ENCODE results near the gene FAM151B. TPM values are rescaled to one million over a fixed set of nuclear protein-coding genes. Genes with fewer than 3 reads are reported as not detected.

The FAM151B gene
- total and polyA plus RNA-seq, 10 of the 15 experiments (the other 5 are each of a cell fraction or from before 2014, with no cell fraction given), result 0.05 to 0.79 (median 0.22) TPM

DNA sequence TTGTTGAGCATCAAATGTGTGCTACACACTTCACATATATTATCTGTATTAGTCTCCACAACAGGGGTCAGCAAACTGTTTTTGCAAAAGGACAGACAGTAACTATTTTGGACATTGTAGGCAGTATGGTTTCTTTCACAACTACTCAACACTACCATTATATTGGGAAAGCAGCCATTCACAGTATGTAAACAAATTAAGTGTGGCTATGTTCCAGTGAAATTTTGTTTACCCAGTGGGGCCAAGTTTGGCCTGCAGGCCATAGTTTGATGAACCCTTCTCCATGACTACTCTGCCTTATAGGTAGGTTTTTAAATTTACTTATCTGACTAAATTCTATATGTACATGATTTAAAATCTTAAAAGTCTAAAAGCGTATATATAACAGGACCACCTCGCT is 13.0 kb upstream of the FAM151B start:
- no peak for FAIRE-seq
- no peak overlapping the region for H3K27ac ChIP-seq (ENCODE audit: control insufficient read depth, insufficient read depth)
- SMC1A ChIA-PET (ENCODE audit: uncharacterized antibody, unreplicated experiment), result no interaction called here
- no peak overlapping the region for H3K4me2 ChIP-seq (ENCODE audit: control insufficient read depth, insufficient read depth)
- DNase-seq (ENCODE audit: low read depth, low spot score), result no peak
- POLR2A ChIA-PET, result no interaction called here
- no peak overlapping the region for H2AFZ ChIP-seq (ENCODE audit: control insufficient read depth, low read depth, low read length)
- peaks cover 4% of the 10 kb centered on the region; the same call in 2 of the 3 replicates for H3K9me3 ChIP-seq (replicated peaks; ENCODE audit: control insufficient read depth, insufficient read depth, low read length)
- no peak for ATAC-seq
- intact Hi-C loops (cut with micrococcal nuclease; ENCODE audit: unreplicated experiment) (no loop called here), in situ Hi-C loops (cut with MboI) (no loop called here)
- RAD21 ChIA-PET (ENCODE audit: unreplicated experiment), result no interaction called here
- CTCF ChIA-PET, result no interaction called here
- H3K79me2 ChIP-seq (ENCODE audit: control insufficient read depth, insufficient read depth, low read length), result no peaks in the 10 kb centered on the region
- 96% methylated on average over 2 of the region's 2 CpGs for WGBS (ENCODE audit: insufficient coverage, insufficient replicate concordance, low lambda C conversion rate, missing lambda C conversion rate)
- no peaks in the 10 kb centered on the region for H3K4me1 ChIP-seq (ENCODE audit: control insufficient read depth, insufficient read depth, low read length)
- no peaks in the 10 kb centered on the region for H3K27me3 ChIP-seq (replicated peaks in 1 of 2; ENCODE audit: control insufficient read depth in 2 of 2, insufficient read depth in 2 of 2, low read length in 1 of 2)
- H3K9ac ChIP-seq (ENCODE audit: control insufficient read depth, insufficient read depth, low read length), result no peak overlapping the region
- no peaks in the 10 kb centered on the region for H4K20me1 ChIP-seq (ENCODE audit: control insufficient read depth, insufficient read depth)
- BruUV-seq (replicated peaks), result no TSS peak
- H3K36me3 ChIP-seq (ENCODE audit: control insufficient read depth in 2 of 2, insufficient read depth in 2 of 2, low read length in 1 of 2), result peaks cover 0 to 7% of the 10 kb centered on the region in 2 experiments; a peak in 1 of 4 replicates
- H3K4me3 ChIP-seq, result no peak overlapping the region
- TF ChIP-seq SREBF1 (IDR thresholded peaks at IDR 0.05; ENCODE audit: low read length) (no peak), EGR1 (IDR thresholded peaks at IDR 0.05; ENCODE audit: borderline replicate concordance in 1 of 2, low read depth in 2 of 2, low read length in 2 of 2) (no peak), HDAC6 (IDR thresholded peaks at IDR 0.05; ENCODE audit: unreplicated experiment) (no peak), KDM1A (IDR thresholded peaks at IDR 0.05; ENCODE audit: borderline replicate concordance) (no peak), MEF2B (IDR thresholded peaks at IDR 0.05; ENCODE audit: partially characterized antibody, poor library complexity, severe bottlenecking) (no peak), MTA2 (IDR thresholded peaks at IDR 0.05; ENCODE audit: low read depth) (no peak), NBN (IDR thresholded peaks at IDR 0.05) (no peak), BMI1 (IDR thresholded peaks at IDR 0.05; ENCODE audit: borderline replicate concordance) (no peak), MEF2A (IDR thresholded peaks at IDR 0.05; ENCODE audit: insufficient read depth, low read depth, low read length) (no peak), STAT1 (conservative IDR thresholded peaks at IDR 0.05) (no peak), NFIC (IDR thresholded peaks at IDR 0.05; ENCODE audit: low read depth, low read length) (no peak), CREB1 (IDR thresholded peaks at IDR 0.05; ENCODE audit: low read depth) (no peak), ZNF384 (IDR thresholded peaks at IDR 0.05; ENCODE audit: borderline replicate concordance, low read depth, low read length) (no peak), RELA (IDR thresholded peaks at IDR 0.05; ENCODE audit: borderline replicate concordance, partially characterized antibody) (no peak)
- TF ChIP-seq, protein P1, sequence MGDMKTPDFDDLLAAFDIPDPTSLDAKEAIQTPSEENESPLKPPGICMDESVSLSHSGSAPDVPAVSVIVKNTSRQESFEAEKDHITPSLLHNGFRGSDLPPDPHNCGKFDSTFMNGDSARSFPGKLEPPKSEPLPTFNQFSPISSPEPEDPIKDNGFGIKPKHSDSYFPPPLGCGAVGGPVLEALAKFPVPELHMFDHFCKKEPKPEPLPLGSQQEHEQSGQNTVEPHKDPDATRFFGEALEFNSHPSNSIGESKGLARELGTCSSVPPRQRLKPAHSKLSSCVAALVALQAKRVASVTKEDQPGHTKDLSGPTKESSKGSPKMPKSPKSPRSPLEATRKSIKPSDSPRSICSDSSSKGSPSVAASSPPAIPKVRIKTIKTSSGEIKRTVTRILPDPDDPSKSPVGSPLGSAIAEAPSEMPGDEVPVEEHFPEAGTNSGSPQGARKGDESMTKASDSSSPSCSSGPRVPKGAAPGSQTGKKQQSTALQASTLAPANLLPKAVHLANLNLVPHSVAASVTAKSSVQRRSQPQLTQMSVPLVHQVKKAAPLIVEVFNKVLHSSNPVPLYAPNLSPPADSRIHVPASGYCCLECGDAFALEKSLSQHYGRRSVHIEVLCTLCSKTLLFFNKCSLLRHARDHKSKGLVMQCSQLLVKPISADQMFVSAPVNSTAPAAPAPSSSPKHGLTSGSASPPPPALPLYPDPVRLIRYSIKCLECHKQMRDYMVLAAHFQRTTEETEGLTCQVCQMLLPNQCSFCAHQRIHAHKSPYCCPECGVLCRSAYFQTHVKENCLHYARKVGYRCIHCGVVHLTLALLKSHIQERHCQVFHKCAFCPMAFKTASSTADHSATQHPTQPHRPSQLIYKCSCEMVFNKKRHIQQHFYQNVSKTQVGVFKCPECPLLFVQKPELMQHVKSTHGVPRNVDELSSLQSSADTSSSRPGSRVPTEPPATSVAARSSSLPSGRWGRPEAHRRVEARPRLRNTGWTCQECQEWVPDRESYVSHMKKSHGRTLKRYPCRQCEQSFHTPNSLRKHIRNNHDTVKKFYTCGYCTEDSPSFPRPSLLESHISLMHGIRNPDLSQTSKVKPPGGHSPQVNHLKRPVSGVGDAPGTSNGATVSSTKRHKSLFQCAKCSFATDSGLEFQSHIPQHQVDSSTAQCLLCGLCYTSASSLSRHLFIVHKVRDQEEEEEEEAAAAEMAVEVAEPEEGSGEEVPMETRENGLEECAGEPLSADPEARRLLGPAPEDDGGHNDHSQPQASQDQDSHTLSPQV (IDR thresholded peaks at IDR 0.05), result no peak
- TF ChIP-seq, protein P2, sequence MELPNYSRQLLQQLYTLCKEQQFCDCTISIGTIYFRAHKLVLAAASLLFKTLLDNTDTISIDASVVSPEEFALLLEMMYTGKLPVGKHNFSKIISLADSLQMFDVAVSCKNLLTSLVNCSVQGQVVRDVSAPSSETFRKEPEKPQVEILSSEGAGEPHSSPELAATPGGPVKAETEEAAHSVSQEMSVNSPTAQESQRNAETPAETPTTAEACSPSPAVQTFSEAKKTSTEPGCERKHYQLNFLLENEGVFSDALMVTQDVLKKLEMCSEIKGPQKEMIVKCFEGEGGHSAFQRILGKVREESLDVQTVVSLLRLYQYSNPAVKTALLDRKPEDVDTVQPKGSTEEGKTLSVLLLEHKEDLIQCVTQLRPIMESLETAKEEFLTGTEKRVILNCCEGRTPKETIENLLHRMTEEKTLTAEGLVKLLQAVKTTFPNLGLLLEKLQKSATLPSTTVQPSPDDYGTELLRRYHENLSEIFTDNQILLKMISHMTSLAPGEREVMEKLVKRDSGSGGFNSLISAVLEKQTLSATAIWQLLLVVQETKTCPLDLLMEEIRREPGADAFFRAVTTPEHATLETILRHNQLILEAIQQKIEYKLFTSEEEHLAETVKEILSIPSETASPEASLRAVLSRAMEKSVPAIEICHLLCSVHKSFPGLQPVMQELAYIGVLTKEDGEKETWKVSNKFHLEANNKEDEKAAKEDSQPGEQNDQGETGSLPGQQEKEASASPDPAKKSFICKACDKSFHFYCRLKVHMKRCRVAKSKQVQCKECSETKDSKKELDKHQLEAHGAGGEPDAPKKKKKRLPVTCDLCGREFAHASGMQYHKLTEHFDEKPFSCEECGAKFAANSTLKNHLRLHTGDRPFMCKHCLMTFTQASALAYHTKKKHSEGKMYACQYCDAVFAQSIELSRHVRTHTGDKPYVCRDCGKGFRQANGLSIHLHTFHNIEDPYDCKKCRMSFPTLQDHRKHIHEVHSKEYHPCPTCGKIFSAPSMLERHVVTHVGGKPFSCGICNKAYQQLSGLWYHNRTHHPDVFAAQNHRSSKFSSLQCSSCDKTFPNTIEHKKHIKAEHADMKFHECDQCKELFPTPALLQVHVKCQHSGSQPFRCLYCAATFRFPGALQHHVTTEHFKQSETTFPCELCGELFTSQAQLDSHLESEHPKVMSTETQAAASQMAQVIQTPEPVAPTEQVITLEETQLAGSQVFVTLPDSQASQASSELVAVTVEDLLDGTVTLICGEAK (IDR thresholded peaks at IDR 0.05; ENCODE audit: borderline replicate concordance), result no peak

All from GM12878 (cell line).